K562 (cell line): ENCODE data around the gene CHAMP1. TPM values are rescaled to one million over a fixed set of nuclear protein-coding genes. Genes with fewer than 3 reads are reported as not detected.

Experiments
- ATAC-seq: fragments of 200-7000 bp; cut with Tn5 transposase; 3 replicates; pipeline ENCODE4 v1.9.1; 2020; ENCODE audit warnings: moderate library complexity
- BruUV-seq: library from RNA; stranded (reverse); fragments of 400-500 nt; replicated peaks from 2 replicates; lab custom pipeline; 2021; lab: Mats Ljungman, UMichigan
- CTCF ChIA-PET: fragments of 300-600 bp; formaldehyde crosslinking; extraction: SDS; loops from one replicate; lab custom pipeline; 2021; ENCODE audit warnings: low intra/inter-chr PET ratio; lab: Yijun Ruan, JAX
- POLR2A ChIA-PET: fragments of 300-600, 350-650 bp; sonication (Branson Sonifier 250); formaldehyde crosslinking; extraction: SDS; loops from one replicate; lab custom pipeline; 2021; ENCODE audit warnings: antibody characterized with exemption, inconsistent platforms; lab: Yijun Ruan, JAX
- DNase-seq, 4 experiments: peaks; one replicate each; pipeline versions ENCODE4 v3.0.0 to v3.0.0-alpha.2; 2011 to 2018; ENCODE audit warnings: low spot score in 3 of 4, mixed read lengths in 3 of 4; ENCODE audit errors: extremely low read depth in 1 of 4
- FAIRE-seq: peaks from 2 replicates; lab custom pipeline; 2011; peaks lifted over from hg19 to GRCh38; lab: Jason Lieb, UNC
- H2AFZ ChIP-seq: 2 replicates; pipeline ENCODE4 v1.6.0; 2011; ENCODE audit warnings: low read depth, low read length, control low read depth, inconsistent platforms
- H3K27ac ChIP-seq: fragments of 200-600 bp; 3 replicates; pipeline ENCODE4 v1.8.0; 2011; ENCODE audit warnings: low read depth, mild to moderate bottlenecking, control low read depth, inconsistent platforms, low read length, moderate library complexity, mixed read lengths; ENCODE audit errors: extremely low read depth
- H3K27me3 ChIP-seq, 2 experiments: fragments of 300-600 bp in 1 of 2; 2 replicates in 1 of 2; 3 replicates in 1 of 2; pipeline versions ENCODE4 v1.6.0 to v1.8.0; 2011; ENCODE audit warnings: inconsistent platforms in 2 of 2, low read length in 2 of 2, mild to moderate bottlenecking in 1 of 2, mixed read lengths in 1 of 2, moderate library complexity in 1 of 2; ENCODE audit not compliant: control insufficient read depth in 2 of 2, insufficient read depth in 2 of 2
- H3K36me3 ChIP-seq: fragments of 300-600 bp; 3 replicates; pipeline ENCODE4 v1.8.0; 2011; ENCODE audit warnings: mild to moderate bottlenecking, low read length, inconsistent platforms; ENCODE audit not compliant: control insufficient read depth, insufficient read depth
- H3K4me1 ChIP-seq, 2 experiments: fragments of 200-600 bp in 1 of 2; replicated peaks in 1 of 2; 2 replicates in 1 of 2; 3 replicates in 1 of 2; pipeline versions ENCODE4 v1.5.1 to v1.8.0; 2011; ENCODE audit warnings: inconsistent platforms in 2 of 2, low read length in 2 of 2, mild to moderate bottlenecking in 1 of 2, mixed read lengths in 1 of 2, moderate library complexity in 1 of 2; ENCODE audit not compliant: control insufficient read depth in 2 of 2, insufficient read depth in 2 of 2
- H3K4me2 ChIP-seq: 2 replicates; pipeline ENCODE4 v1.6.1; 2011; ENCODE audit warnings: low read length, control low read depth, inconsistent platforms, mixed read lengths; ENCODE audit not compliant: insufficient read depth
- H3K4me3 ChIP-seq: fragments of 200-600 bp; sonication (generic), shearing (Covaris generic); 2 replicates; pipeline ENCODE4 v1.5.1; 2016; ENCODE audit warnings: control low read depth, inconsistent platforms
- H3K79me2 ChIP-seq: fragments of 200-600 bp; 3 replicates; pipeline ENCODE4 v1.8.0; 2011; ENCODE audit warnings: low read length, inconsistent platforms; ENCODE audit not compliant: control insufficient read depth, insufficient read depth
- H3K9ac ChIP-seq, 2 experiments: 2 replicates each; pipeline versions ENCODE4 v1.6.0 to v1.6.1; 2011; ENCODE audit warnings: low read depth in 2 of 2, low read length in 2 of 2, control low read depth in 1 of 2, inconsistent platforms in 1 of 2, mild to moderate bottlenecking in 1 of 2, mixed read lengths in 1 of 2; ENCODE audit not compliant: insufficient read depth in 1 of 2
- H3K9me1 ChIP-seq: one replicate; pipeline ENCODE4 v1.6.0; 2011; ENCODE audit warnings: inconsistent platforms, mild to moderate bottlenecking, low read length, moderate library complexity; ENCODE audit not compliant: control insufficient read depth, insufficient read depth
- H3K9me3 ChIP-seq: replicated peaks from 2 replicates; pipeline ENCODE4 v1.5.1; 2011; ENCODE audit warnings: low read depth, low read length, inconsistent platforms; ENCODE audit not compliant: control insufficient read depth, insufficient read depth
- H4K20me1 ChIP-seq: replicated peaks from 2 replicates; pipeline ENCODE4 v1.6.1; 2011; ENCODE audit warnings: low read length, inconsistent platforms, mixed read lengths; ENCODE audit not compliant: control insufficient read depth, insufficient read depth
- CBX2 ChIP-seq: fragments of 200-600 bp; sonication (generic); IDR thresholded peaks from one replicate; pipeline ENCODE4 v1.6.1; 2012; ENCODE audit warnings: mild to moderate bottlenecking, low read length, inconsistent platforms; ENCODE audit not compliant: insufficient read depth, poor library complexity, severe bottlenecking
- GTF2F1 ChIP-seq: IDR thresholded peaks from 2 replicates; pipeline ENCODE4 v1.6.1; 2011; ENCODE audit warnings: low read depth, low read length, improper control_type of control experiment
- WGBS: fragments of 100-300 bp; shearing (Covaris generic); methylation state at CpG from one replicate; pipeline ENCODE4 v1.1.6; 2016; ENCODE audit warnings: low coverage, mixed read lengths; ENCODE audit not compliant: insufficient coverage; ENCODE audit errors: missing lambda C conversion rate; 5-methylcytosine and 5-hydroxymethylcytosine counted together
- in situ Hi-C: fragments of 300-500 bp; cut with MboI; formaldehyde crosslinking; loops from 4 replicates; pipeline ENCODE4 v1.15.0; 2018; ENCODE audit warnings: inconsistent platforms, mixed read lengths
- intact Hi-C: fragments of 100-400 bp; cut with micrococcal nuclease; formaldehyde crosslinking; loops from 2 replicates; pipeline ENCODE4 v1.14.2; 2022
- polyA plus RNA-seq, 8 experiments: library from polyadenylated mRNA; depleted of rRNA in 4 of 8; stranded (reverse) in 5 of 8; unstranded in 3 of 8; fragments of >200 nt; fragmentation: Nextera tagmentation in 2 of 8; fragmentation: Illumina TruSeq in 1 of 8; extraction: Ambion mirVana in 2 of 8; extraction: Trizol in 1 of 8; gene quantifications; 2 replicates each; pipeline versions ENCODE4 v1.2.1 to v1.2.3, GENCODE V29; 2011 to 2014; ENCODE audit warnings: inconsistent platforms in 1 of 8, missing spikeins in 1 of 8
- total RNA-seq, 7 experiments: library from RNA; depleted of rRNA in 6 of 7; stranded (reverse); fragments of >200 nt in 6 of 7; fragmentation: Illumina TruSeq in 2 of 7; extraction: Trizol in 2 of 7; gene quantifications; 2 replicates each; pipeline versions ENCODE4 v1.2.1 to v1.2.3, GENCODE V29; 2011 to 2021; ENCODE audit warnings: low replicate concordance in 1 of 7
- TF ChIP-seq, protein P1 (sequence below): fragments of 450-650 bp; IDR thresholded peaks from 2 replicates; pipeline ENCODE4 v1.6.1; 2018; ENCODE audit not compliant: partially characterized antibody

CHAMP1 gene
- total and polyA plus RNA-seq, 9 of the 15 experiments (the other 6 are each of a cell fraction or from before 2014, with no cell fraction given), result 0.70 to 40.6 (median 15.3) TPM

DNA sequence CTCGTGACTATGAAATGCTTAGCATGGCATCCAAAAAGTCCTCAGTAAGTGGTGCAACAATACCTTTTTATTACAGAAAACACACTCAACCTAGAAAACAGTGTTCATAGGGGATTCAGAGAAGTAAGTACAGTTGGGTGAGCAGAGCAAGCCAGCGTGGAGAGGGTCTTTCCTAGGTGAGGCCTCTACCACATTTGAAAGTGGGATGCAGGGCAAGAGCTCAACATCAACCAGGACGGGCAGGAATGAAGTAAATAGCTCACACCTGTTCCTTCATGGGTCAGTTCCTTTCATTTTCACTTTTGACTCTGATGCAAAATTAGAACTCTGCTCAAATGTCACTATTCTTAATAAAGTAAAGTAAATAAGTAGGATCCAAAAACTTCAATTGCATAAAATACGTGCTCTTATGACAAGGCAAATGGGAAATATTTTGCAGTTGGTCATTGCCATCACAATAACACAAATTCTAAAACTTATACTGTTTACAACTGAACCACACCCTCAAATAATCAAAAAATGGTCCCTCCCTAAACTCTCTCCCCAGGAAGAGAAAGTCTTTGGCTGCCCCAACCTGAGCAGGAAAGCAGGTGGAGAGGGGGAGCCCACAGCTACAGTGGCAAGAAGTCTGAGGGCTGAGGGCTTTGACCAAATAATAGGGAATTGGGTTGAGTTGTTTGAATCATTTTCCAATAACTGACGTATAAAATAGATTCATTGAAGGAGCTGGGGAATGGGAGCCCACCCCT lies 20.2 kb downstream of the CHAMP1 start:
- peak; percentile 26; the same call in 2 of the 3 replicates for ATAC-seq
- Histone ChIP-seq H3K79me2 (no peaks in the 10 kb centered on the region), H3K4me1 (no peaks in the 10 kb centered on the region; a peak in 1 of 5 replicates), H3K27me3 (no peaks in the 10 kb centered on the region), H3K27ac (no peak overlapping the region), H3K9me1 (no peaks in the 10 kb centered on the region), H2AFZ (no peak overlapping the region), H4K20me1 (no peaks in the 10 kb centered on the region), H3K36me3 (no peaks in the 10 kb centered on the region), H3K9me3 (no peaks in the 10 kb centered on the region), H3K4me3 (no peak overlapping the region), H3K4me2 (no peak overlapping the region), H3K9ac (no peak overlapping the region)
- DNase-seq, result no peak
- TF ChIP-seq CBX2 (no peak), GTF2F1 (no peak)
- TF ChIP-seq, protein P1, sequence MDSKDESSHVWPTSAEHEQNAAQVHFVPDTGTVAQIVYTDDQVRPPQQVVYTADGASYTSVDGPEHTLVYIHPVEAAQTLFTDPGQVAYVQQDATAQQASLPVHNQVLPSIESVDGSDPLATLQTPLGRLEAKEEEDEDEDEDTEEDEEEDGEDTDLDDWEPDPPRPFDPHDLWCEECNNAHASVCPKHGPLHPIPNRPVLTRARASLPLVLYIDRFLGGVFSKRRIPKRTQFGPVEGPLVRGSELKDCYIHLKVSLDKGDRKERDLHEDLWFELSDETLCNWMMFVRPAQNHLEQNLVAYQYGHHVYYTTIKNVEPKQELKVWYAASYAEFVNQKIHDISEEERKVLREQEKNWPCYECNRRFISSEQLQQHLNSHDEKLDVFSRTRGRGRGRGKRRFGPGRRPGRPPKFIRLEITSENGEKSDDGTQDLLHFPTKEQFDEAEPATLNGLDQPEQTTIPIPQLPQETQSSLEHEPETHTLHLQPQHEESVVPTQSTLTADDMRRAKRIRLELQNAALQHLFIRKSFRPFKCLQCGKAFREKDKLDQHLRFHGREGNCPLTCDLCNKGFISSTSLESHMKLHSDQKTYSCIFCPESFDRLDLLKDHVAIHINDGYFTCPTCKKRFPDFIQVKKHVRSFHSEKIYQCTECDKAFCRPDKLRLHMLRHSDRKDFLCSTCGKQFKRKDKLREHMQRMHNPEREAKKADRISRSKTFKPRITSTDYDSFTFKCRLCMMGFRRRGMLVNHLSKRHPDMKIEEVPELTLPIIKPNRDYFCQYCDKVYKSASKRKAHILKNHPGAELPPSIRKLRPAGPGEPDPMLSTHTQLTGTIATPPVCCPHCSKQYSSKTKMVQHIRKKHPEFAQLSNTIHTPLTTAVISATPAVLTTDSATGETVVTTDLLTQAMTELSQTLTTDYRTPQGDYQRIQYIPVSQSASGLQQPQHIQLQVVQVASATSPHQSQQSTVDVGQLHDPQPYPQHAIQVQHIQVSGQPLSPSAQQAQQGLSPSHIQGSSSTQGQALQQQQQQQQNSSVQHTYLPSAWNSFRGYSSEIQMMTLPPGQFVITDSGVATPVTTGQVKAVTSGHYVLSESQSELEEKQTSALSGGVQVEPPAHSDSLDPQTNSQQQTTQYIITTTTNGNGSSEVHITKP, result peak; percentile 25
- ChIA-PET CTCF (no interaction called here), POLR2A (interaction anchor here (1.1 kb wide), 1 partner anchor 13 kb away, joined by 3 read pairs; no protein-coding TSS in a partner anchor)
- intact Hi-C loops, result no loop called here
- WGBS, result 35% methylated on average over 5 of the region's 5 CpGs
- no peak for FAIRE-seq
- in situ Hi-C loops, result no loop called here
- no TSS peak for BruUV-seq
